Erythroblast (primary cell): ENCODE data around the gene RNF212B.

Experiments
- GATA1 ChIP-seq: IDR thresholded peaks from 2 replicates; pipeline ENCODE4 v1.6.1; 2011; ENCODE audit warnings: low read depth, mild to moderate bottlenecking, control low read depth, low read length, moderate library complexity
- POLR2A ChIP-seq: IDR thresholded peaks from 2 replicates; pipeline ENCODE4 v1.6.1; 2011; ENCODE audit warnings: mild to moderate bottlenecking, low read length

- TF ChIP-seq POLR2A (no peak), GATA1 (no peak)
Measured at GRCh38 chr14:23206422-23207145, 31.2 kb upstream of the RNF212B start.
